Activated B cell treated with CpG ODN at 0.5 μM for 24 hours (primary cell): ENCODE results near the gene ASIC3. TPM values are rescaled to one million over a fixed set of nuclear protein-coding genes. Genes with fewer than 3 reads are reported as not detected.
A peak's percentile ranks its signal among the peaks of the same experiment; 100 is the strongest.
"Not testable (repeated sequence)": the region's sequence is repeated elsewhere in the genome, so short reads cannot be mapped to it uniquely, and the experiment has no call there.

Source experiments
- ATAC-seq: fragments of 200-7000 bp; cut with Tn5 transposase; one replicate; pipeline ENCODE4 v1.10.0; 2021; ENCODE audit warnings: low read depth, mild to moderate bottlenecking, moderate library complexity
- CTCF ChIA-PET: fragments of 350-600 bp; sonication (Branson Sonifier 250); formaldehyde crosslinking; loops from one replicate; lab custom pipeline; 2021; ENCODE audit warnings: antibody characterized with exemption; lab: Charles Lee
- POLR2A ChIA-PET: fragments of 350-600 bp; sonication (Branson Sonifier 250); formaldehyde crosslinking; loops from one replicate; lab custom pipeline; 2021; ENCODE audit warnings: antibody characterized with exemption; lab: Charles Lee
- DNase-seq: peaks from one replicate; pipeline ENCODE4 v3.0.0; 2022
- H3K27ac Mint-ChIP-seq: one replicate; pipeline ENCODE4 v1.8.0; 2020; ENCODE audit warnings: mixed read lengths
- H3K27me3 Mint-ChIP-seq: one replicate; pipeline ENCODE4 v1.8.0; 2021; ENCODE audit warnings: mixed read lengths
- H3K36me3 Mint-ChIP-seq: one replicate; pipeline ENCODE4 v1.8.0; 2021; ENCODE audit warnings: low read depth, mixed read lengths
- H3K4me1 Mint-ChIP-seq: one replicate; pipeline ENCODE4 v1.8.0; 2021; ENCODE audit warnings: mixed read lengths
- H3K4me3 Mint-ChIP-seq: one replicate; pipeline ENCODE4 v1.8.0; 2020; ENCODE audit warnings: mild to moderate bottlenecking, mixed read lengths
- H3K9me3 Mint-ChIP-seq: one replicate; pipeline ENCODE4 v1.8.0; 2020; ENCODE audit warnings: mixed read lengths
- CTCF ChIP-seq: fragments of 200-600 bp; IDR thresholded peaks from one replicate; pipeline ENCODE4 v1.8.0; 2022; ENCODE audit warnings: antibody characterized with exemption, mild to moderate bottlenecking
- intact Hi-C: fragments of 100-400 bp; cut with micrococcal nuclease; formaldehyde crosslinking; loops from one replicate; pipeline ENCODE4 v1.15.1; 2024
- total RNA-seq: library from RNA; stranded (reverse); gene quantifications from 2 replicates; pipeline ENCODE4 v1.2.3, GENCODE V29; 2022

Gene ASIC3
- total RNA-seq, 1 donor from 2014 or later = 1.2 TPM

GRCh38 chr7:151020231-151020630 lies 28.1 kb upstream of the ASIC3 start:
- H3K4me3 Mint-ChIP-seq = peak overlapping the region; percentile 11
- ChIA-PET POLR2A (no interaction called here), CTCF (interaction anchor here (0.9 kb wide), 1 partner anchor 122 kb away, joined by 3 read pairs; no protein-coding TSS in a partner anchor)
- no peak for TF ChIP-seq CTCF
- no peak overlapping the region for H3K27ac Mint-ChIP-seq
- H3K36me3 Mint-ChIP-seq = no peaks in the 10 kb centered on the region
- peaks cover 27% of the 10 kb centered on the region for H3K4me1 Mint-ChIP-seq
- ATAC-seq = no peak
- no peak for DNase-seq
- H3K27me3 Mint-ChIP-seq = peaks cover 38% of the 10 kb centered on the region
- intact Hi-C loops = no loop called here
- H3K9me3 Mint-ChIP-seq = no peaks in the 10 kb centered on the region

- CTCF ChIA-PET = no interaction called here
- intact Hi-C loops = no loop called here
- no peaks in the 10 kb centered on the region for H3K9me3 Mint-ChIP-seq
These were observed 25.1 kb upstream of the ASIC3 start for GRCh38 chr7:151023232-151023631.

GRCh38 chr7:151024435-151025056 lies 23.8 kb upstream of the ASIC3 start, which contains the start of gene ATG9B:
ATG9B (minus strand) TSS chr7:151024494; CDS start chr7:151024423, 71 bp downstream.
- Mint-ChIP-seq H3K4me1 (peaks cover 18% of the 10 kb centered on the region), H3K27me3 (peaks cover 37% of the 10 kb centered on the region), H3K27ac (no peak within 1 kb of the TSS), H3K36me3 (peaks cover 5% of the 10 kb centered on the region), H3K9me3 (no peaks in the 10 kb centered on the region), H3K4me3 (no peak within 1 kb of the TSS)
- DNase-seq = no peak
- TF ChIP-seq CTCF = no peak
- POLR2A ChIA-PET = no interaction called here
- no peak for ATAC-seq
- intact Hi-C loops = loop anchor here (5.0 kb wide), 3 partner anchors 617 to 1402 kb away; partner anchors contain the start of gene ZNF775
- CTCF ChIA-PET = no interaction called here

More at GRCh38 chr7:151023232-151023631, 25.1 kb upstream of the ASIC3 start:
- Mint-ChIP-seq H3K4me3 (no peak overlapping the region), H3K27ac (no peak overlapping the region), H3K27me3 (peaks cover 44% of the 10 kb centered on the region), H3K4me1 (peaks cover 21% of the 10 kb centered on the region), H3K36me3 (peaks cover under 1% of the 10 kb centered on the region)
- no peak for TF ChIP-seq CTCF
- ATAC-seq = no peak
- no peak for DNase-seq
- POLR2A ChIA-PET = no interaction called here

GRCh38 chr7:151025924-151026671 lies 22.2 kb upstream of the ASIC3 start:
- no peak for DNase-seq
- CTCF ChIA-PET = interaction anchor here (1.3 to 3.9 kb wide), 2 partner anchors 8 to 40 kb away, joined by 3 to 25 read pairs; no protein-coding TSS in a partner anchor
- no peak for TF ChIP-seq CTCF
- Mint-ChIP-seq H3K27me3 (peaks cover 22% of the 10 kb centered on the region), H3K4me1 (peaks cover 22% of the 10 kb centered on the region), H3K4me3 (no peak overlapping the region), H3K27ac (no peak overlapping the region), H3K36me3 (peaks cover 6% of the 10 kb centered on the region), H3K9me3 (no peaks in the 10 kb centered on the region)
- ATAC-seq = no peak
- POLR2A ChIA-PET = interaction anchor here (0.6 kb wide), 1 partner anchor 182 kb away, joined by 3 read pairs; no protein-coding TSS in a partner anchor
- intact Hi-C loops = loop anchor here (5.0 kb wide), 3 partner anchors 619 to 1404 kb away; partner anchors contain the start of gene ZNF775

GRCh38 chr7:151026771-151027727 lies 21.3 kb upstream of the ASIC3 start:
- not testable (repeated sequence) for H3K9me3 Mint-ChIP-seq, ATAC-seq, DNase-seq
- Mint-ChIP-seq H3K4me1 (peaks cover 22% of the 10 kb centered on the region), H3K4me3 (peak overlapping the region; percentile 96), H3K36me3 (peaks cover 13% of the 10 kb centered on the region), H3K27ac (peak overlapping the region; percentile 97), H3K27me3 (peaks cover 15% of the 10 kb centered on the region)
- intact Hi-C loops = loop anchor here (5.0 kb wide), 3 partner anchors 620 to 1405 kb away; partner anchors contain the start of gene ZNF775
- CTCF ChIA-PET = interaction anchor here (1.3 to 3.9 kb wide), 2 partner anchors 9 to 41 kb away, joined by 3 to 25 read pairs; no protein-coding TSS in a partner anchor
- POLR2A ChIA-PET = interaction anchor here (0.6 to 2.2 kb wide), 7 partner anchors 8 to 181 kb away, joined by 3 to 21 read pairs (median 11); partner anchors contain the start of genes FASTK, SLC4A2 and TMUB1

GRCh38 chr7:151027728-151028130 lies 20.6 kb upstream of the ASIC3 start:
- POLR2A ChIA-PET = interaction anchor here (0.6 to 2.2 kb wide), 13 partner anchors 9 to 1190 kb away, joined by 3 to 21 read pairs (median 4); partner anchors contain the start of genes FASTK, NUB1, SLC4A2 and TMUB1
- not testable (repeated sequence) for DNase-seq, H3K9me3 Mint-ChIP-seq
- intact Hi-C loops = loop anchor here (1.0 to 5.0 kb wide), 11 partner anchors 9 to 1405 kb away; partner anchors contain the start of genes ABCF2, NUB1, TMUB1 and ZNF775
- peak; percentile 6 for ATAC-seq
- Mint-ChIP-seq H3K36me3 (peaks cover 14% of the 10 kb centered on the region), H3K27me3 (peaks cover 15% of the 10 kb centered on the region), H3K27ac (peak overlapping the region; percentile 97), H3K4me3 (peak overlapping the region; percentile 96), H3K4me1 (peaks cover 22% of the 10 kb centered on the region)
- CTCF ChIA-PET = interaction anchor here (1.2 to 3.9 kb wide), 3 partner anchors 10 to 83 kb away, joined by 3 to 25 read pairs (median 3); no protein-coding TSS in a partner anchor
